Stimulated activated CD8-positive, alpha-beta memory T cell treated with anti-CD3 and anti-CD28 coated beads, Interleukin-12 subunit alpha, Interleukin-12 subunit beta, amount 100 ng/mL, for 1 hour (primary cell): ENCODE data around the gene CEP295NL.
"Not testable (repeated sequence)": the region's sequence is repeated elsewhere in the genome, so short reads cannot be mapped to it uniquely, and the experiment has no call there.

ENCODE experiments used
- DNase-seq: peaks from one replicate; pipeline ENCODE4 v3.0.0-alpha.2; 2020; ENCODE audit warnings: low read depth

Gene CEP295NL

DNA sequence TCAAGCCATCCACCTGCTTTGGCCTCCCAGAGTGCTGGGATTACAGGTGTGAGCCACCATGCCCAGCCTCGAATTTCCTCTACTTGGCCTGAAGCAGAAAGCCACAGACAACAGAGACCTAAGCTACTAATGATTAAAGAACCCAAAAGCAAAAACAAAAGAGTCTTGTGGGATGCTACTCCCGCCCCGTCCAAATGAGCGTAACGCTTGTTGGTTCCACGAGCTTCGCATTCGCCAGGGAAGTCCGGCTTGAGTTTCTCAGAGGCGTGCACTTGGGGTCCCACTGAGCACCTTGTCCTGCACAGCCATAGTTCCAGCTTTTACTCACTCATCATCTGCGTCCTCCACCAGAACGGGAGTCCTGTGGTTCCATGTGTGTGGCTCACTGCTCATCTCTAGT is 16.0 kb downstream of the CEP295NL start:
- no peak for DNase-seq

DNA sequence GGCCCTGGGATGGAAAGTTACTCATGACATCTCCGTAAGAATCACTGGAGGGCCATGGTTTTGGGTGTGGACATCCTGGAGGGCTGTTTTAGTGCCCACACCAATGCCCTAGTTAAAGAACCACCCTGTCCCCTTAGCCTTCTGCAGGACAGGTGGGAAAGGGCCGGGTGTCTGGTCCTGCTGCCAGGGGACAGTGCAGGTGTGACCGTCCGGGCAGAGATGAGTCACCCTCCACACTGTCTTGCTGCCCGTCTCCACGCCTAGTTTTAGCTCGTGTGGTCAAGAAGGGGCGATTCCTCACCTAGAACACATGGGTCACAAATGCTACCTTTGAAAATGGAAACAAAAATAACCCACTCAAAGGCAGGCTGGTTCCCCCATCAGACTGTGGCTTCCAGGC is 17.0 kb downstream of the CEP295NL start:
- DNase-seq = no peak

DNA sequence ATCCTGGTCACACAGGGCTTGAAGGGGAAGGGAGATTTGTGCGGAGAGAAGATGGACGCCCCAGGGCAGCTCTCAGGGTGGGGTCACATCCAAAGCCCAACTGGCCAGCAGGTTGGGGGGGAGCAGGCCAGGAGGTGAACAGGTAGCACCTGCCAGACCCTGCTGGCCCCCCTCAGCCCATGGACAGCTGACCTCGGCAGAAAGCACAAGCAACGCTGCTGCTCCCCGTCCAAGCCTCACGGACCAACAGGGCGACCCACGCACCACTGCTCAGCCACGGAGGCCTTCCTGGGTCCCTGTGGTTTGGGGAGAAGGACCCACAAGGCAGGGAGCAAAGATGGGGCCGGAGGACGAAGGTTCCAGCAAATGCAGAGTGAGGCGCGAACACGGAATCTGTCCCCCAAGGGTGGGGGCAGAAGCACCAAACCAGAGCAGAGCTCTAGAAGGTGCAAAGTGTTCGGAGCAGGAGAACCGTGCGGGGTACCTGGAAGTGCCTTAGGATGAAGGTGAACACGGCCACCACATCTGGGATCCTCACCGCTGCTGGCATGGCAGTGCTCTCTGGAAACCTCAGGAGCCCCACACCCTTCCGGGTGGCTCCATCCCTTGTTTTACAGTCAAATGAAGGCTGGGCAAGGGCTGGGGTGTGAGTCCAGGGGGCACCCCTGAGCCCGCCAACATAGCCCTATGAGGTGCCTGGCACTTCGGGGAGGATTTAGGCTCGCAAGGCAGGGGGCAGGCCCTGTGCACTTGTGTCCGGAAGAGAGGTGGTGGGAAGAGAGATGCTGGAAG is 17.9 kb downstream of the CEP295NL start:
- DNase-seq = no peak

DNA sequence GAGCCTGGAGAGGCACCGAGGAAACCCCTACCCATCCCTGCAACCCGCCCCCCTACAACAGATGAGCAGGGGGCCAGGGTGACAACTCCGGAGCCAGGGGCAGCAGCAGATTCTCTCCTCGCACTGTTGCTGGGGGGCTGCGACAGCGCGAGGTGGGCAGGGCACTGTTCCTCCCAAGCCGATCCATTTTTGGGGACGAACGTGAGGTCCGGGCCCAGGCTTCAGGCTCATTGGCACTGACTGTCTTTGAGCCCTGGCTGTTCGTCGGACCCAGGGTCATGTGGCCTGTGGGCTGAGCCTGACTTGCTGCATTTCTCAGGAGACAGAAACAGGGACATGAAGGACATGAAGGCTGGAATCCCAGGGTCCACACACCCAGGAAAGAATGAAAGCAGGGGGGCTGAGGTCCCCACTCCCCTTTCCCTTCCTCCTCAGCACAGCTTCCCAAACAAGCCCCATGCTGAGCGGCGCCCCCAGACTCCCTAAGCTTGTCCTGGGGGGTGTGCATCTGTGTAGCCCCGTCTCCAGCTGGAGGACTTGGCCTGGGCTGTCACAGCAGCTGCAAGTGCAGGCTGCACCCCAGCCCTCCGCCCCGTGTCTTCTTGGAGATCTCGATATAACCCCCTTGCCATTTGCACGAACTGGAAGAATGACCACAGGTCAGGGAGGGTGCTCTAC is 18.7 kb downstream of the CEP295NL start:
- no peak for DNase-seq

DNA sequence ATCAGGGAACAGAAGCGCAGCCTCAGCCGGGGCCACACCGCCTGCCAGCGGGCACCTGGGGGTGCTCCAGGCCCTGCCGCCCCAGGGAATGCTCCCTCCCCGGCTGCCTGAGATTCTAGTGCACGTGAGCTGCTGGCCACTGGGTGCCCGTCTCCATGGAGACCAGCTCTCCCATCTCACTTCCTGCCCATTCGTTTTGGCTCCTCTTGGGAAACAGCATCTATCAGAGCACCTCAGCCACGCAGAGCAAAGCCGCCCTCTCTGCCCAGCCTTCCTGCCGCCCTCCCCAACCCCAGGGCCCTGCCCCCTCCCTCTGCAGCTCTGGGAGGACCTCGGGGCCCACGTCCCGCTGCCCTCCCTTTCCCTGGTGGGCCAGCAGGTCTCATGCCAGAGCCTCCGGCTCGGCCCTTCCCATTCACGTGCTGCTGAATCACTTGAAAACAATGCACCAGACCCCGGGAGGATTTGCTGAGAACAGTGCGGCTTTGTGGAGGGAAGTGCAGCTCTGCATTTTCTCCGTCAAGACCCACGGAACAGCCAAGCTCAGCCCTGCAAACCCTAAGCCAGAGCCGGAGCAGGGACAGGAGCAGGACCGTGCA is 19.4 kb downstream of the CEP295NL start:
- no peak for DNase-seq

DNA sequence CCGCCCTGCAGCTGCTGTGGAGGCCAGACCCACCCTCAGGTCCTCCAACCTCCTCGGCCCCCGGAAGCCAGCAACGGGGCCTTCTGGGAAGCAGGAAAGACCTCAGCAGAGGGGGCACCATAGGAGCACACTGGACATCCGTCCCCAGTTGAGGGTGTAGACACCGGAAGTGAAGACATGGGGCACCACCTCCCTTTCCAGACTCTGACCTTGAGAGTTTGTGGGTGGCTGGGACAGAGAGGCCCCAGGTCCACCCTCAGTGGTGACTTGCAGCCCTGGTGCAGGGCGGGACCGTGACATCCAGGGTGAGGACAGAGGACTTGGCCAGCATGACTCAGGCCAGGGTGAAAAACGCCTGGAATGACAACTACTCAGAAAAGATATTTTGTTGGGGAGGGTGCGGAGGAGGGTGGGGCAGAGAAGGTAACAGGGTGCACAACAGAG is 19.9 kb downstream of the CEP295NL start:
- no peak for DNase-seq

- DNase-seq = no peak
These were observed 20.4 kb downstream of the CEP295NL start for GRCh38 chr17:78882540-78883088.

GRCh38 chr17:78879635-78880186 is 23.3 kb downstream of the CEP295NL start:
- DNase-seq = no peak

DNA sequence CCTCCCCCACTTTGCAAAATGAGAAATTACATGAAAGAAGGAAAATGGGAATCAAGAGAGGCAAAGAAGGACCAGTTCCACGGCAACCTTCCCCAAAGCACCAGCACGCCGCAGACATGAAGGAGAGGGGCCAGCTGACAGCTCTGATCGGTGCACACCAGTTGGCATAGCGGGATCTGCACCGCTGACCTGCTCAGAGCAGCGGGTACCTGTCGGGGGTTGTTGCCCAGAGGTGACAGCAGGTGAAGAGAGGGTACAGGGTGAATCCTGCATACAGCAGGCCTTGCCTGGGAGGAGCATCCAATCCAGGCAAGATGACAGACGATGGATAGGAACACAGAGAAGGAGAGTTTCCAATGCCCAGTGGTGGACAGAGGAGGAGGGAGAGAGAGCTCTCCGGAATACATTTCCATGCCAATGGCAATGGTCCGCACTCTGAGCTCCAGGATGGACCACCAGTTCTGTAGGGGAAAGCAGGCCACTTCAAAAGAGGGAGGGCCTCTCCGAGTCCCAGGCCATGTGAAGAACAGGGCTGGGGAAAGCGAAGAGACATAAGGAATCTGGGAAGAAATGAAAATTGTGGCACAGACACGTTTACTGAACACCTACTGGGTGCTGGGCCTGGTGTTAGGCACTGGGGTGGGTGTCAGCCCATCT is 24.0 kb downstream of the CEP295NL start:
- no peak for DNase-seq

GRCh38 chr17:78878261-78878660 is 24.7 kb downstream of the CEP295NL start:
- no peak for DNase-seq

- not testable (repeated sequence) for DNase-seq
These were observed 26.0 kb downstream of the CEP295NL start for GRCh38 chr17:78876954-78877517.

- no peak for DNase-seq
These were observed 26.9 kb downstream of the CEP295NL start for GRCh38 chr17:78876094-78876597.

GRCh38 chr17:78875363-78876093 is 27.5 kb downstream of the CEP295NL start:
- DNase-seq = no peak

GRCh38 chr17:78873519-78874340 is 29.3 kb downstream of the CEP295NL start:
- no peak for DNase-seq

- no peak for DNase-seq
These were observed 30.5 kb downstream of the CEP295NL start for GRCh38 chr17:78872486-78872885.

GRCh38 chr17:78870621-78871020 is 32.4 kb downstream of the CEP295NL start:
- DNase-seq = no peak

DNA sequence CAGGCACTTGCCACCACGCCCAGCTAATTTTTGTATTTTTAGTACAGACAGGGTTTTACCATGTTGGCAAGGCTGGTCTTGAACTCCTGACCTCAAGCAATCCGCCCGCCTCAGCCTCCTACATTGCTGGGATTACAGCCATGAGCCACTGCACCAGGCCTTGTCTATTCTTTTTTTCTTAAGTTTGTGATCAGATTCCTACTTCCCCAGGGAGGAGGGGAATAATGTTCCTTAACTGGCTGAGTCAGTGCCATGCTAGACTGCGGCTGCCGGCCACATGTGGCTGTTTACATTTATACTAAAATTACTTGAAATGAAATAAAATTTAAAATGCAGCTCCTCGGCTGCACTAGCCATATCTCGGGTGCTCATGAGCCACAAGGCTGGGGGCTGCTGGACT is 34.6 kb downstream of the CEP295NL start:
- no peak for DNase-seq

GRCh38 chr17:78867046-78867445 is 36.0 kb downstream of the CEP295NL start:
- DNase-seq = not testable (repeated sequence)

DNA sequence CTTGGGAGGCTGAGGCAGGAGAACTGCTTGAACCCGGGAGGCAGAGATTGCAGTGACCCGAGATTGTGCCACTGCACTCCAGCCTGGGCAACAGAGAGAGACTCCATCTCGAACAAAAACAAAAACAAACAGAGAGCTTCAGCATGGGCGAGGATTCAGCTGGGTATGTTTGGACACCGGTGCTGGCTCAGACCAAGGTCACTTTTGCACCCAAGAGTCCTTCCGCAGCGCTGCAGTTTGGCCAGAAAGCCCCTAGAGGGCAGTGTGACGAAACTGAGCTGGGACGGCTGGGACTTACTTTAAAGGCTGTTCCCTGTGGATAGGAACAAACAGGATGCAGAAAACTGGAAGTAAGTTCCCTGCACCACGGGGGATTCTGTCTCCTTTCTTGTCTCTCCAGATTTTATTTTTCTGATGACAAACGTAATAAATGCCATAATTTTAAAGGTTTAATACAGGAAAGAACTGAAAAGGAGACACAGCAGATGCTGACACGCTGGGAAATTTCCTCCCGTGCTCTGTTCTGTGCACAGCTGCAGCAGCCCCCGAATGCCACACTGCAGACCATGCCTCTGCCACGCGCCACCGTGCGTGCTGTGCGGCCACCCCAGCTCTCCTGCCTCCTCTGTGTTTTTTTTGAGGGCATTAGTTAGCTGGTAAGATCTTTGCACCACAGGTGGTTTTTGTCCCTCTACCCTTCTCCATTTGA is 37.2 kb downstream of the CEP295NL start:
- peak; percentile 49 for DNase-seq
